Keratinocyte (primary cell): ENCODE results near the gene ALDH1A3. TPM values are rescaled to one million over a fixed set of nuclear protein-coding genes. Genes with fewer than 3 reads are reported as not detected.

Experiments used
- DNase-seq: peaks from one replicate; pipeline ENCODE4 v3.0.0-alpha.2; 2011; ENCODE audit warnings: low read depth, missing footprints, low spot score
- FAIRE-seq: peaks from 2 replicates; lab custom pipeline; 2011; peaks lifted over from hg19 to GRCh38; lab: Jason Lieb, UNC
- H2AFZ ChIP-seq: 2 replicates; pipeline ENCODE4 v1.6.0; 2012; ENCODE audit warnings: low read length, control low read depth, inconsistent platforms; ENCODE audit not compliant: control insufficient read depth
- H3K27ac ChIP-seq: 2 replicates; pipeline ENCODE4 v1.5.1; 2011; ENCODE audit warnings: low read length; ENCODE audit not compliant: control insufficient read depth, insufficient read depth
- H3K27me3 ChIP-seq: 3 replicates; pipeline ENCODE4 v1.6.0; 2011; ENCODE audit warnings: low read length; ENCODE audit not compliant: control insufficient read depth, insufficient read depth; ENCODE audit errors: extremely low read depth
- H3K36me3 ChIP-seq, 2 experiments: 2 replicates in 1 of 2; 3 replicates in 1 of 2; pipeline ENCODE4 v1.5.1; 2011; ENCODE audit warnings: low read length in 2 of 2, mild to moderate bottlenecking in 1 of 2; ENCODE audit not compliant: control insufficient read depth in 2 of 2, insufficient read depth in 2 of 2; ENCODE audit errors: extremely low read depth in 1 of 2
- H3K4me1 ChIP-seq: 3 replicates; pipeline ENCODE4 v1.5.1; 2011; ENCODE audit warnings: low read length; ENCODE audit not compliant: control insufficient read depth, insufficient read depth; ENCODE audit errors: extremely low read depth
- H3K4me2 ChIP-seq: 3 replicates; pipeline ENCODE4 v1.6.0; 2011; ENCODE audit warnings: low read depth, low read length; ENCODE audit not compliant: control insufficient read depth, insufficient read depth; ENCODE audit errors: extremely low read depth
- H3K4me3 ChIP-seq, 3 experiments: fragments of 200-600 bp in 1 of 3; sonication (generic) in 1 of 3; 2 replicates in 2 of 3; 3 replicates in 1 of 3; pipeline ENCODE4 v1.5.1; 2011 to 2016; ENCODE audit warnings: low read length in 3 of 3, mild to moderate bottlenecking in 3 of 3, control low read depth in 2 of 3, inconsistent platforms in 1 of 3, low read depth in 1 of 3, mixed read lengths in 1 of 3, mixed run types in 1 of 3, moderate library complexity in 1 of 3; ENCODE audit not compliant: control insufficient read depth in 2 of 3, insufficient read depth in 2 of 3; ENCODE audit errors: extremely low read depth in 1 of 3
- H3K79me2 ChIP-seq: 2 replicates; pipeline ENCODE4 v1.6.0; 2012; ENCODE audit warnings: low read length; ENCODE audit not compliant: control insufficient read depth, insufficient read depth
- H3K9ac ChIP-seq: 3 replicates; pipeline ENCODE4 v1.6.0; 2011; ENCODE audit warnings: low read length; ENCODE audit not compliant: control insufficient read depth, insufficient read depth; ENCODE audit errors: extremely low read depth
- H3K9me1 ChIP-seq: 3 replicates; pipeline ENCODE4 v1.6.0; 2011; ENCODE audit warnings: low read length; ENCODE audit not compliant: control insufficient read depth, insufficient read depth; ENCODE audit errors: extremely low read depth
- H3K9me3 ChIP-seq: 2 replicates; pipeline ENCODE4 v1.5.1; 2012; ENCODE audit warnings: low read depth, low read length; ENCODE audit not compliant: control insufficient read depth
- H4K20me1 ChIP-seq: 3 replicates; pipeline ENCODE4 v1.6.0; 2011; ENCODE audit warnings: low read length; ENCODE audit not compliant: control insufficient read depth, insufficient read depth; ENCODE audit errors: extremely low read depth
- CTCF ChIP-seq, 3 experiments: IDR thresholded peaks in 1 of 3; conservative IDR thresholded peaks in 1 of 3; optimal IDR thresholded peaks in 1 of 3; 2 replicates in 2 of 3; 3 replicates in 1 of 3; pipeline versions ENCODE3 to v1.5.1; 2011; ENCODE audit warnings: low read length in 3 of 3, mild to moderate bottlenecking in 3 of 3, moderate library complexity in 2 of 3, control low read depth in 1 of 3, inconsistent platforms in 1 of 3; ENCODE audit not compliant: insufficient read depth in 2 of 3; ENCODE audit errors: extremely low read depth in 1 of 3
- EZH2 ChIP-seq: IDR thresholded peaks from one replicate; pipeline ENCODE4 v1.6.1; 2012; ENCODE audit warnings: inconsistent platforms, mild to moderate bottlenecking, low read length, moderate library complexity
- dilution Hi-C: fragments of 300-500 bp; cut with MboI; formaldehyde crosslinking; loops from one replicate; pipeline ENCODE4 v1.7.0; 2020; ENCODE audit warnings: low sequenced_read_pairs; ENCODE audit not compliant: extremely low pct_ligation_motif_present
- polyA plus RNA-seq, 5 experiments: library from polyadenylated mRNA; depleted of rRNA in 3 of 5; stranded (reverse) in 3 of 5; stranded (forward) in 1 of 5; unstranded in 1 of 5; fragments of >200 nt; gene quantifications; 1 replicate in 1 of 5; 2 replicates in 3 of 5; 3 replicates in 1 of 5; pipeline versions ENCODE4 v1.2.1 to v1.2.3, GENCODE V29; 2011 to 2012; ENCODE audit warnings: missing spikeins in 2 of 5, low read depth in 1 of 5, low replicate concordance in 1 of 5

Gene ALDH1A3
- polyA plus RNA-seq, 1 donor (not counting 4 experiments of a cell fraction or from before 2014, with no cell fraction given), result 218 TPM

GRCh38 chr15:100856867-100857266, 22.8 kb upstream of the ALDH1A3 start:
- no peak for FAIRE-seq
- no peaks in the 10 kb centered on the region for H3K36me3 ChIP-seq

GRCh38 chr15:100858294-100858693, 21.3 kb upstream of the ALDH1A3 start:
- Histone ChIP-seq H3K4me3 (no peak overlapping the region), H3K9ac (no peak overlapping the region), H3K4me1 (no peaks in the 10 kb centered on the region), H3K27me3 (no peaks in the 10 kb centered on the region), H4K20me1 (no peaks in the 10 kb centered on the region), H2AFZ (no peak overlapping the region), H3K27ac (no peak overlapping the region), H3K79me2 (no peaks in the 10 kb centered on the region), H3K9me3 (peaks cover 4% of the 10 kb centered on the region), H3K36me3 (no peaks in the 10 kb centered on the region), H3K9me1 (no peaks in the 10 kb centered on the region), H3K4me2 (no peak overlapping the region)
- FAIRE-seq (no peak), DNase-seq (no peak)
- dilution Hi-C loops, result no loop called here
- TF ChIP-seq EZH2 (no peak), CTCF (optimal IDR thresholded peaks at IDR 0.05 in 1 of 3, IDR thresholded peaks at IDR 0.05 in 1 of 3, conservative IDR thresholded peaks at IDR 0.05 in 1 of 3; ENCODE audit: extremely low read depth in 1 of 3, insufficient read depth in 2 of 3, low read length in 3 of 3) (no peak)

More at GRCh38 chr15:100856867-100857266, 22.8 kb upstream of the ALDH1A3 start:
- no peak for TF ChIP-seq EZH2
- TF ChIP-seq CTCF (optimal IDR thresholded peaks at IDR 0.05 in 1 of 3, IDR thresholded peaks at IDR 0.05 in 1 of 3, conservative IDR thresholded peaks at IDR 0.05 in 1 of 3; ENCODE audit: extremely low read depth in 1 of 3, insufficient read depth in 2 of 3, low read length in 3 of 3), result no peak
- no peaks in the 10 kb centered on the region for H3K79me2 ChIP-seq
- dilution Hi-C loops, result no loop called here
- peaks cover 4% of the 10 kb centered on the region for H3K9me3 ChIP-seq
- no peak overlapping the region for H3K4me2 ChIP-seq
- H3K27ac ChIP-seq, result no peak overlapping the region
- H4K20me1 ChIP-seq, result no peaks in the 10 kb centered on the region
- no peak overlapping the region for H2AFZ ChIP-seq
- no peaks in the 10 kb centered on the region for H3K27me3 ChIP-seq
- no peak for DNase-seq
- H3K4me3 ChIP-seq, result no peak overlapping the region
- H3K9ac ChIP-seq, result no peak overlapping the region
- no peaks in the 10 kb centered on the region for H3K9me1 ChIP-seq
- no peaks in the 10 kb centered on the region for H3K4me1 ChIP-seq
